ENCODE measurements around the gene KPNA5.
"Not testable (repeated sequence)": the region's sequence is repeated elsewhere in the genome, so short reads cannot be mapped to it uniquely, and the experiment has no call there.

- not testable (repeated sequence) for TF ChIP-seq JUND (IDR thresholded peaks at IDR 0.05; ENCODE audit: low read length); RFX5 (IDR thresholded peaks at IDR 0.05; ENCODE audit: borderline replicate concordance, low read depth, low read length); CTCF (IDR thresholded peaks at IDR 0.05; ENCODE audit: control extremely low read depth in 1 of 3, insufficient read depth in 1 of 3, low read depth in 1 of 3, low read length in 3 of 3); MAX (IDR thresholded peaks at IDR 0.05); RAD21 (IDR thresholded peaks at IDR 0.05 in 1 of 2, conservative IDR thresholded peaks at IDR 0.05 in 1 of 2; ENCODE audit: low read depth in 2 of 2, low read length in 2 of 2); CEBPB (IDR thresholded peaks at IDR 0.05; ENCODE audit: low read depth, low read length); TAF7 (optimal IDR thresholded peaks at IDR 0.05; ENCODE audit: borderline replicate concordance, low read depth, low read length); EZH2 (IDR thresholded peaks at IDR 0.05; ENCODE audit: low read depth, low read length, severe bottlenecking); RXRA (IDR thresholded peaks at IDR 0.05; ENCODE audit: insufficient read depth, low read depth, low read length); BCL11A (IDR thresholded peaks at IDR 0.05; ENCODE audit: low read depth in 2 of 2, low read length in 2 of 2); SP1 (IDR thresholded peaks at IDR 0.05; ENCODE audit: low read depth, low read length); ZNF274 (IDR thresholded peaks at IDR 0.05; ENCODE audit: borderline replicate concordance, extremely low read depth, low read length); EP300 (IDR thresholded peaks at IDR 0.05; ENCODE audit: borderline replicate concordance in 1 of 2, low read depth in 2 of 2, low read length in 2 of 2)
Observed at GRCh38 chr6:116693275-116693674, 12.3 kb downstream of the KPNA5 start.
